K562 (cell line): Measurements from ENCODE around the gene TTLL3. TPM values are rescaled to one million over a fixed set of nuclear protein-coding genes. Genes with fewer than 3 reads are reported as not detected.

Source experiments
- ATAC-seq: fragments of 200-7000 bp; cut with Tn5 transposase; 3 replicates; pipeline ENCODE4 v1.9.1; 2020; ENCODE audit warnings: moderate library complexity
- BruUV-seq: library from RNA; stranded (reverse); fragments of 400-500 nt; replicated peaks from 2 replicates; lab custom pipeline; 2021; lab: Mats Ljungman, UMichigan
- CTCF ChIA-PET: fragments of 300-600 bp; formaldehyde crosslinking; extraction: SDS; loops from one replicate; lab custom pipeline; 2021; ENCODE audit warnings: low intra/inter-chr PET ratio; lab: Yijun Ruan, JAX
- POLR2A ChIA-PET: fragments of 300-600, 350-650 bp; sonication (Branson Sonifier 250); formaldehyde crosslinking; extraction: SDS; loops from one replicate; lab custom pipeline; 2021; ENCODE audit warnings: antibody characterized with exemption, inconsistent platforms; lab: Yijun Ruan, JAX
- DNase-seq, 4 experiments: peaks; one replicate each; pipeline versions ENCODE4 v3.0.0 to v3.0.0-alpha.2; 2011 to 2018; ENCODE audit warnings: low spot score in 3 of 4, mixed read lengths in 3 of 4; ENCODE audit errors: extremely low read depth in 1 of 4
- FAIRE-seq: peaks from 2 replicates; lab custom pipeline; 2011; peaks lifted over from hg19 to GRCh38; lab: Jason Lieb, UNC
- H2AFZ ChIP-seq: 2 replicates; pipeline ENCODE4 v1.6.0; 2011; ENCODE audit warnings: low read depth, low read length, control low read depth, inconsistent platforms
- H3K27ac ChIP-seq: fragments of 200-600 bp; 3 replicates; pipeline ENCODE4 v1.8.0; 2011; ENCODE audit warnings: low read depth, mild to moderate bottlenecking, control low read depth, inconsistent platforms, low read length, moderate library complexity, mixed read lengths; ENCODE audit errors: extremely low read depth
- H3K27me3 ChIP-seq, 2 experiments: fragments of 300-600 bp in 1 of 2; 2 replicates in 1 of 2; 3 replicates in 1 of 2; pipeline versions ENCODE4 v1.6.0 to v1.8.0; 2011; ENCODE audit warnings: inconsistent platforms in 2 of 2, low read length in 2 of 2, mild to moderate bottlenecking in 1 of 2, mixed read lengths in 1 of 2, moderate library complexity in 1 of 2; ENCODE audit not compliant: control insufficient read depth in 2 of 2, insufficient read depth in 2 of 2
- H3K36me3 ChIP-seq: fragments of 300-600 bp; 3 replicates; pipeline ENCODE4 v1.8.0; 2011; ENCODE audit warnings: mild to moderate bottlenecking, low read length, inconsistent platforms; ENCODE audit not compliant: control insufficient read depth, insufficient read depth
- H3K4me1 ChIP-seq, 2 experiments: fragments of 200-600 bp in 1 of 2; replicated peaks in 1 of 2; 2 replicates in 1 of 2; 3 replicates in 1 of 2; pipeline versions ENCODE4 v1.5.1 to v1.8.0; 2011; ENCODE audit warnings: inconsistent platforms in 2 of 2, low read length in 2 of 2, mild to moderate bottlenecking in 1 of 2, mixed read lengths in 1 of 2, moderate library complexity in 1 of 2; ENCODE audit not compliant: control insufficient read depth in 2 of 2, insufficient read depth in 2 of 2
- H3K4me2 ChIP-seq: 2 replicates; pipeline ENCODE4 v1.6.1; 2011; ENCODE audit warnings: low read length, control low read depth, inconsistent platforms, mixed read lengths; ENCODE audit not compliant: insufficient read depth
- H3K4me3 ChIP-seq: fragments of 200-600 bp; sonication (generic), shearing (Covaris generic); 2 replicates; pipeline ENCODE4 v1.5.1; 2016; ENCODE audit warnings: control low read depth, inconsistent platforms
- H3K79me2 ChIP-seq: fragments of 200-600 bp; 3 replicates; pipeline ENCODE4 v1.8.0; 2011; ENCODE audit warnings: low read length, inconsistent platforms; ENCODE audit not compliant: control insufficient read depth, insufficient read depth
- H3K9ac ChIP-seq, 2 experiments: 2 replicates each; pipeline versions ENCODE4 v1.6.0 to v1.6.1; 2011; ENCODE audit warnings: low read depth in 2 of 2, low read length in 2 of 2, control low read depth in 1 of 2, inconsistent platforms in 1 of 2, mild to moderate bottlenecking in 1 of 2, mixed read lengths in 1 of 2; ENCODE audit not compliant: insufficient read depth in 1 of 2
- H3K9me1 ChIP-seq: one replicate; pipeline ENCODE4 v1.6.0; 2011; ENCODE audit warnings: inconsistent platforms, mild to moderate bottlenecking, low read length, moderate library complexity; ENCODE audit not compliant: control insufficient read depth, insufficient read depth
- H3K9me3 ChIP-seq: replicated peaks from 2 replicates; pipeline ENCODE4 v1.5.1; 2011; ENCODE audit warnings: low read depth, low read length, inconsistent platforms; ENCODE audit not compliant: control insufficient read depth, insufficient read depth
- H4K20me1 ChIP-seq: replicated peaks from 2 replicates; pipeline ENCODE4 v1.6.1; 2011; ENCODE audit warnings: low read length, inconsistent platforms, mixed read lengths; ENCODE audit not compliant: control insufficient read depth, insufficient read depth
- CTCF ChIP-seq, 3 experiments: IDR thresholded peaks in 2 of 3; conservative IDR thresholded peaks in 1 of 3; 2 replicates each; pipeline ENCODE4 v1.5.1; 2011 to 2012; ENCODE audit warnings: low read length in 3 of 3, mild to moderate bottlenecking in 3 of 3, control low read depth in 2 of 3, improper control_type of control experiment in 1 of 3, inconsistent platforms in 1 of 3, low read depth in 1 of 3, mixed read lengths in 1 of 3, moderate library complexity in 1 of 3; ENCODE audit not compliant: insufficient read depth in 2 of 3
- KLF13 ChIP-seq: fragments of 450-650 bp; IDR thresholded peaks from 2 replicates; pipeline ENCODE4 v1.6.1; 2016; ENCODE audit warnings: missing genetic modification characterization, low read depth, mild to moderate bottlenecking, missing compliant biosample characterization, moderate library complexity, borderline replicate concordance
- POLR3G ChIP-seq: IDR thresholded peaks from 2 replicates; pipeline ENCODE4 v1.6.1; 2011; ENCODE audit not compliant: insufficient read length, insufficient replicate concordance; ENCODE audit errors: extremely low read depth
- PTTG1 ChIP-seq: fragments of 450-650 bp; IDR thresholded peaks from 2 replicates; pipeline ENCODE4 v1.6.1; 2016; ENCODE audit warnings: low read depth, mild to moderate bottlenecking, missing genetic modification characterization, missing compliant biosample characterization
- WGBS: fragments of 100-300 bp; shearing (Covaris generic); methylation state at CpG from one replicate; pipeline ENCODE4 v1.1.6; 2016; ENCODE audit warnings: low coverage, mixed read lengths; ENCODE audit not compliant: insufficient coverage; ENCODE audit errors: missing lambda C conversion rate; 5-methylcytosine and 5-hydroxymethylcytosine counted together
- in situ Hi-C: fragments of 300-500 bp; cut with MboI; formaldehyde crosslinking; loops from 4 replicates; pipeline ENCODE4 v1.15.0; 2018; ENCODE audit warnings: inconsistent platforms, mixed read lengths
- intact Hi-C: fragments of 100-400 bp; cut with micrococcal nuclease; formaldehyde crosslinking; loops from 2 replicates; pipeline ENCODE4 v1.14.2; 2022
- polyA plus RNA-seq, 8 experiments: library from polyadenylated mRNA; depleted of rRNA in 4 of 8; stranded (reverse) in 5 of 8; unstranded in 3 of 8; fragments of >200 nt; fragmentation: Nextera tagmentation in 2 of 8; fragmentation: Illumina TruSeq in 1 of 8; extraction: Ambion mirVana in 2 of 8; extraction: Trizol in 1 of 8; gene quantifications; 2 replicates each; pipeline versions ENCODE4 v1.2.1 to v1.2.3, GENCODE V29; 2011 to 2014; ENCODE audit warnings: inconsistent platforms in 1 of 8, missing spikeins in 1 of 8
- total RNA-seq, 7 experiments: library from RNA; depleted of rRNA in 6 of 7; stranded (reverse); fragments of >200 nt in 6 of 7; fragmentation: Illumina TruSeq in 2 of 7; extraction: Trizol in 2 of 7; gene quantifications; 2 replicates each; pipeline versions ENCODE4 v1.2.1 to v1.2.3, GENCODE V29; 2011 to 2021; ENCODE audit warnings: low replicate concordance in 1 of 7
- TF ChIP-seq, protein P1 (sequence below): fragments of 200-800 bp; sonication (Bioruptor generic); IDR thresholded peaks from 2 replicates; pipeline ENCODE4 v1.6.1; 2016; ENCODE audit warnings: missing genetic modification characterization, missing compliant biosample characterization
- TF ChIP-seq, protein P2 (sequence below): fragments of 450-650 bp; formaldehyde crosslinking; IDR thresholded peaks from 2 replicates; pipeline ENCODE4 v1.4.0; 2020; ENCODE audit warnings: mild to moderate bottlenecking, mixed read lengths

Gene TTLL3
- total and polyA plus RNA-seq, 9 of the 15 experiments (the other 6 are each of a cell fraction or from before 2014, with no cell fraction given), result 8.9 to 106 (median 33.2) TPM

DNA sequence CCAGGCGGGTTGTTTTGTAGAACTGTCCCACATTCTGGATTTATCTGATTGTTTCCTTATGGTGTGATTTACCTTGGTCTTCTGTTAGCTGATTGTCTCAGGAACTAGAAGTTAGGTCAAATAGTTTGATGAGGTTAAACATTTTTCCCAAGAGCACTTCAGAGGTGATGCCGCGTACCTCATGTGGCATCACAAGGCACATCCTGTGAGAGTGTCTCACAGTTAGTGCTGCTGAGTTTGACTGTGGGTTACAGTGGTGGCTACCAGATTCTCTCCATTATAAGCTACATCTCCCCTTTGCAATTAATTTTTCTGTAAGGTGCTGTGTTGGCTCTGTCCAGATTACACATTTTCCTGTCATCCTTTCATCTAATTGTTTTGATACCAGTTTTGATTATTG lies 21.2 kb downstream of the TTLL3 start:
- FAIRE-seq (peak; percentile 52), DNase-seq (no peak), ATAC-seq (no peak)
- Histone ChIP-seq H3K4me2 (no peak overlapping the region), H3K27me3 (no peaks in the 10 kb centered on the region), H3K9me3 (no peaks in the 10 kb centered on the region), H3K36me3 (peaks cover 88% of the 10 kb centered on the region), H3K4me3 (no peak overlapping the region), H2AFZ (no peak overlapping the region), H3K4me1 (peaks cover 0 to 6% of the 10 kb centered on the region in 2 experiments; a peak in 1 of 5 replicates), H4K20me1 (peaks cover 4% of the 10 kb centered on the region; the same call in 1 of the 2 replicates), H3K9ac (no peak overlapping the region), H3K27ac (no peak overlapping the region), H3K79me2 (no peaks in the 10 kb centered on the region), H3K9me1 (no peaks in the 10 kb centered on the region)
- intact Hi-C loops (no loop called here), in situ Hi-C loops (loop anchor here (25.0 kb wide), 1 partner anchor 906 kb away; no protein-coding TSS in a partner anchor)
- POLR2A ChIA-PET, result interaction anchor here (0.6 to 1.6 kb wide), 6 partner anchors 8 to 66 kb away, joined by 3 to 7 read pairs (median 4); partner anchors contain the start of gene RPUSD3
- no peak for TF ChIP-seq KLF13
- TF ChIP-seq, protein P1, sequence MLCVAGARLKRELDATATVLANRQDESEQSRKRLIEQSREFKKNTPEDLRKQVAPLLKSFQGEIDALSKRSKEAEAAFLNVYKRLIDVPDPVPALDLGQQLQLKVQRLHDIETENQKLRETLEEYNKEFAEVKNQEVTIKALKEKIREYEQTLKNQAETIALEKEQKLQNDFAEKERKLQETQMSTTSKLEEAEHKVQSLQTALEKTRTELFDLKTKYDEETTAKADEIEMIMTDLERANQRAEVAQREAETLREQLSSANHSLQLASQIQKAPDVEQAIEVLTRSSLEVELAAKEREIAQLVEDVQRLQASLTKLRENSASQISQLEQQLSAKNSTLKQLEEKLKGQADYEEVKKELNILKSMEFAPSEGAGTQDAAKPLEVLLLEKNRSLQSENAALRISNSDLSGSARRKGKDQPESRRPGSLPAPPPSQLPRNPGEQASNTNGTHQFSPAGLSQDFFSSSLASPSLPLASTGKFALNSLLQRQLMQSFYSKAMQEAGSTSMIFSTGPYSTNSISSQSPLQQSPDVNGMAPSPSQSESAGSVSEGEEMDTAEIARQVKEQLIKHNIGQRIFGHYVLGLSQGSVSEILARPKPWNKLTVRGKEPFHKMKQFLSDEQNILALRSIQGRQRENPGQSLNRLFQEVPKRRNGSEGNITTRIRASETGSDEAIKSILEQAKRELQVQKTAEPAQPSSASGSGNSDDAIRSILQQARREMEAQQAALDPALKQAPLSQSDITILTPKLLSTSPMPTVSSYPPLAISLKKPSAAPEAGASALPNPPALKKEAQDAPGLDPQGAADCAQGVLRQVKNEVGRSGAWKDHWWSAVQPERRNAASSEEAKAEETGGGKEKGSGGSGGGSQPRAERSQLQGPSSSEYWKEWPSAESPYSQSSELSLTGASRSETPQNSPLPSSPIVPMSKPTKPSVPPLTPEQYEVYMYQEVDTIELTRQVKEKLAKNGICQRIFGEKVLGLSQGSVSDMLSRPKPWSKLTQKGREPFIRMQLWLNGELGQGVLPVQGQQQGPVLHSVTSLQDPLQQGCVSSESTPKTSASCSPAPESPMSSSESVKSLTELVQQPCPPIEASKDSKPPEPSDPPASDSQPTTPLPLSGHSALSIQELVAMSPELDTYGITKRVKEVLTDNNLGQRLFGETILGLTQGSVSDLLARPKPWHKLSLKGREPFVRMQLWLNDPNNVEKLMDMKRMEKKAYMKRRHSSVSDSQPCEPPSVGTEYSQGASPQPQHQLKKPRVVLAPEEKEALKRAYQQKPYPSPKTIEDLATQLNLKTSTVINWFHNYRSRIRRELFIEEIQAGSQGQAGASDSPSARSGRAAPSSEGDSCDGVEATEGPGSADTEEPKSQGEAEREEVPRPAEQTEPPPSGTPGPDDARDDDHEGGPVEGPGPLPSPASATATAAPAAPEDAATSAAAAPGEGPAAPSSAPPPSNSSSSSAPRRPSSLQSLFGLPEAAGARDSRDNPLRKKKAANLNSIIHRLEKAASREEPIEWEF (CRISPR knock-in tag), result no peak
- TF ChIP-seq CTCF (IDR thresholded peaks at IDR 0.05 in 2 of 3, conservative IDR thresholded peaks at IDR 0.05 in 1 of 3; ENCODE audit: insufficient read depth in 2 of 3, low read depth in 1 of 3, low read length in 3 of 3), result no peak
- no peak for TF ChIP-seq POLR3G
- TF ChIP-seq PTTG1, result no peak
- TF ChIP-seq, protein P2, sequence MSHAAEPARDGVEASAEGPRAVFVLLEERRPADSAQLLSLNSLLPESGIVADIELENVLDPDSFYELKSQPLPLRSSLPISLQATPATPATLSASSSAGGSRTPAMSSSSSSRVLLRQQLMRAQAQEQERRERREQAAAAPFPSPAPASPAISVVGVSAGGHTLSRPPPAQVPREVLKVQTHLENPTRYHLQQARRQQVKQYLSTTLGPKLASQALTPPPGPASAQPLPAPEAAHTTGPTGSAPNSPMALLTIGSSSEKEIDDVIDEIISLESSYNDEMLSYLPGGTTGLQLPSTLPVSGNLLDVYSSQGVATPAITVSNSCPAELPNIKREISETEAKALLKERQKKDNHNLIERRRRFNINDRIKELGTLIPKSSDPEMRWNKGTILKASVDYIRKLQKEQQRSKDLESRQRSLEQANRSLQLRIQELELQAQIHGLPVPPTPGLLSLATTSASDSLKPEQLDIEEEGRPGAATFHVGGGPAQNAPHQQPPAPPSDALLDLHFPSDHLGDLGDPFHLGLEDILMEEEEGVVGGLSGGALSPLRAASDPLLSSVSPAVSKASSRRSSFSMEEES (CRISPR knock-in tag), result no peak
- 96% methylated on average over 3 of the region's 3 CpGs for WGBS
- CTCF ChIA-PET, result no interaction called here
- BruUV-seq, result no TSS peak
